ENCODE results near the gene SLC45A1.

SLC45A1 gene

DNA sequence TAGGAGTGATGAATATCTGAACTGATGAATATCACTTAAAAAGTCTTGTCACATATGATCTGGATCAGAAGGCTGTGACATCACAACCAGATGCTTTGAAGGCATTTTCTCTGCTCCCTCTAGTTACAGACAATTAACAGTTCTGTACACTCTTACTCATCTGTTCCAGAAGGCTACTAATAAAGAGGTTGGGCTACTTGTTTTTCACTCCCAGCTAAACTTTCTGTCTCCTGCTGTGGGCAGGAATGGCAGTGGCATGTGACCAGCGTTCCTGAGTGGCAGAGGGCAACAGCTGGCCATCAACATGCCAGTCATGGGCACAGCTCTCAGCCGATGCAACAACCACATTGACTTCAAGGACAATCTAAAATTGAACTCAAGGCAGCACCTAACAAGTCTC is 66.7 kb downstream of the SLC45A1 start:
- no peak for DNase-seq (ENCODE audit: low spot score)

DNA sequence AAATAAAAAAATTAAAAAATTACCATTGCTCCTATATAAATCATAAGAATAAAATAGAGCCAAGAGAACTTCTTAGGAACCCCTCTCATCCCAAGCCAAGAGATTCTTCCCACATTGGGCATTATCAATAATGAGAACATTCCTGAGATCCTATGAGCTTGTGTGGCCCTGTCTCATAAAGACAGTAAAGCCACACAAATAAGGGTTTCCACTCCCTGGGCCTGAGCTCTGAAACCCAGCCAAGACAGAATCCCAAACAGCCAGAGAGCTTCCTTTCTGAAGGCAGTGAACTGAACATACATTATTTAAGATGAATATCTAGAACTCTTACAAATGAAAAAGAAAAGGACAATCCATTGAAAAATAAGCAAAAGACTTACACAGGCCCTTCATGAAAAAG is 68.3 kb downstream of the SLC45A1 start:
- DNase-seq (ENCODE audit: low spot score): no peak

DNA sequence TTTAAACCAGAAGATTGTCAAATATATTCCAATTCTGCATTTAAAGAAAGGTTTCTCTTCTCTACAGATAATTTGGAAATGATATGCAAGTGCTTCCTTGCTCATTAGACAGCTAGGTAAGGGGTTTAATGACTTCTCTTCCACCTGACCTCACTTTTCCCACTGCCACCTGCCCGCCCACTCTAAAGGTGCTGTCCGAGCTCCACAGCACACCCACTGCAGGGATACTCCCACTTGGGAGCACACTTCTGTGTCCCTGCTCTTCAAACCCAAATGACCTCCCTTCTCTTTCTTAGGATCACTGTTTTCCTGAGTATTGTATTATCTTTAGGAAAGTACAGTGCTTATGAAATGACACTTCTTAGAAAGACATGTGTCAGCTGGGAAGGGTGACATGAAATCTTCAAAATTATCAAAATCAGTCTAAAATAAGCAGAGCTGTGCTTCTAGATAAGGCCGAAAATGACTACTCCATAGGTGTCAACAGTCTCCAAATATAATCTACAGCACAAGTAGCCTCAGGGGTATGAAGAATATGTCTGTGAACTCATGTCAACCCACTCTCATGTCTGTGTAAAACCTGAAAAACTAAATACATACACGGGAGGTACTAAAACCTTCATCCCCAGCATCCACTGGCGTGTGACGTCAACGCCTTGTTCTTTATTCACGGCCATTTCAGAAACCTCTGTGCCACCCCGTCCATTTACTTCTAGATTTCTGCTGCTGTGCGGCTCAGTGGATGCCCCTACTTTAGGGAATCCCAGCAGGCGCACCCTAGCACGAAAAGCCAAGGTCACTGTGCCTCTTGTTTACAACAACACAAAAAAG is 71.0 kb downstream of the SLC45A1 start:
- DNase-seq (ENCODE audit: low spot score): no peak

DNA sequence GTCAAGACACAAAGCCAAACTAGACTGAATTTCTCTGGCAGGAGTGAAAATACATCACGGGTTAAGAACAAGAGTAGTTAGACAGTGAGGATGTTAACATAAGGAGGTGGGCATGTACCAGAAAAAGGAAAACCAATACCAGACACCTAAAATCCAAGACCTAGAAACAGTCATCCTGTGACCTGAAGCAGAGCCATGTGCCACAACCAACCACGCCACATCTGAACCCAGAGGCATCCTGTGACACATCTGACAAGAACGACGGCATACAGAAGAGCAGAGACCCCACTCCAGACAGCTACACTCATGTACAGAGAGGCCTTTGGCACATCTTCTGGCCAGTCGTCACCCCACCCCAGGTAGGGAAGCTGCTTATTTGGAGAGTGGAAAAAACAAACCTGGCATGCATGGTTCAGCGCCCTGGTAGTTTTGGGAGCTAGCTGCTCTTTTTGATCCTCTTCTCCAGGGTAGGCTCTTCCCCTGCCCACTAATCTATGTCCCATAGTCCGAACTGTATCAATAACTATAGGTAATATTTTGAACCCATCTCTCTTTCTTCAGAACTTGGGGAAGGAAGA is 72.1 kb downstream of the SLC45A1 start:
- no peak for DNase-seq (ENCODE audit: low spot score)

DNA sequence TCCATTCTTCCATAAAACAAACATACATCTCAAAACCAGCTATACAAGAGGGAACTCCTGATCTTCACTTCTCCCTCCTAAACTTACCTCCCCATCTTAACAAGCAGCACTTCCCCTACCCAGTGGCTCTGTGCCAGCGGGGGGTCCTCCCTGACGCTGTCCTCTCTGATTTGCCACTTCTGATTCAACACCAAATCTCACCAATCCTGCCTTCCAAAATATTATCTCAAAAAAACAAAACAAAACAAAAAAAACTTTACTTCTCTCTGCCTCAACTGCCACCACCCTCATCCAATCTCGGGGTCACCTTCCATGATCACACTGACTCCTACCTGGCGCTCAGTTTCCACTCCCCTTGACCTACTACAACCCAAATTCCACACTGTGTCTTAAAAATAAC is 72.8 kb downstream of the SLC45A1 start:
- DNase-seq (ENCODE audit: low spot score): no peak

DNA sequence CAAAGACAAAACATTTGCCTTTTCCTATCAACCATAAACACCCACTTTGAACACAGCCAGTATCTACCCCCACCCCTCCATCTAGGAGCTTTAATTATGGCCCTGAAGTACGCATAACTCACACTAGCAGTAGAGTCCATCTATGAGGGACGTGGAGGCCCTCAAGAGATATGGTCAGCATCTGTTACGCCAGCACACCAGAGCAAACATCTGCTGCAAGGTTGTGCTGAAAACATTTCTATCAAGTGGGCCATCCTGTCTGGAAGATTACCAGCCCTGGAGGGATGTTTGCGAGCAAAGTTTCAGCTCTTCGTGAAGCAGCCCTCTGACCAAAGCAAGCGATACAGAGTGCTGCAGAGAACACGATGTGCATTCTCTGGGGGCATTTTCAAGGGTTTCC is 74.6 kb downstream of the SLC45A1 start:
- DNase-seq (ENCODE audit: low spot score): no peak
